Urinary bladder (tissue), 4 donors: ENCODE data around the gene CRTC3. TPM values are rescaled to one million over a fixed set of nuclear protein-coding genes. Genes with fewer than 3 reads are reported as not detected.
A peak's percentile ranks its signal among the peaks of the same experiment; 100 is the strongest.
"Not testable (repeated sequence)": the region's sequence is repeated elsewhere in the genome, so short reads cannot be mapped to it uniquely, and the experiment has no call there.

Source experiments
- DNase-seq: peaks from one replicate; pipeline ENCODE4 v3.0.0-alpha.2; 2015; ENCODE audit errors: extremely low spot score
- H3K27ac ChIP-seq: one replicate; pipeline ENCODE4 v1.5.1; 2013; ENCODE audit warnings: low read depth, mild to moderate bottlenecking, moderate library complexity
- H3K36me3 ChIP-seq: one replicate; pipeline ENCODE4 v1.6.1; 2013; ENCODE audit warnings: mild to moderate bottlenecking, moderate library complexity; ENCODE audit not compliant: insufficient read depth
- H3K4me1 ChIP-seq: one replicate; pipeline ENCODE4 v1.6.1; 2013; ENCODE audit warnings: mild to moderate bottlenecking, moderate library complexity; ENCODE audit not compliant: insufficient read depth
- H3K4me3 ChIP-seq: one replicate; pipeline ENCODE4 v1.5.1; 2013; ENCODE audit warnings: low read depth, low read length
- WGBS: extraction: QIAGEN DNeasy Blood & Tissue Kit; methylation state at CpG from one replicate; pipeline ENCODE4 v1.1.7; 2013; 5-methylcytosine and 5-hydroxymethylcytosine counted together
- polyA plus RNA-seq: library from polyadenylated mRNA; stranded (reverse); fragments of 200-250 nt; gene quantifications from one replicate; pipeline ENCODE4 v1.2.3, GENCODE V29; 2013
- total RNA-seq: library from RNA; depleted of rRNA; stranded (reverse); fragments of >200 nt; gene quantifications from one replicate; pipeline ENCODE4 v1.2.3, GENCODE V29; 2014
- donor health status: healthy with polysubstance abuse.
- donor health status: healthy.

Gene CRTC3
- total and polyA plus RNA-seq, 2 donors = 41.3 to 41.9 TPM

DNA sequence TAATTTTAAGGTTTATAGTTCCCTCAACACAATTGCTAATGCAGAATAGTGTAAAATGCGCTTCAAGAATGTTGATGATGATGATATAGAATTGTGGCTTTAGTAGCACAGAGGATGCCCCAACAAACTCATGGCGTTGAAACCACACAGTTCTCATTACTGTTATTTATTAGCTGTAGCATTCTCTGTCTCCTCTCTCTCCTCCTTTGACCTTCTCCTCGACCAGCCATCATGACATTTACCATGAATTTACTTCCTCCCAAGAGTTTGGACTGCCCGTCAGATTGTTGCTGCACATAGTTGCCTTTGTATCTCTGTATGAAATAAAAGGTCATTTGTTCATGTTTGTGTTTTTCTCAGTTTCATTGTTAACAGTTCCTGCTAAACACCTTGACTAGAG, 27.8 kb upstream of the CRTC3 start:
- DNase-seq = no peak
- no peak overlapping the region for H3K27ac ChIP-seq
- H3K4me1 ChIP-seq = no peaks in the 10 kb centered on the region
- no peak overlapping the region for H3K4me3 ChIP-seq
- 62% methylated on average over 4 of the region's 4 CpGs for WGBS
- peaks cover 4% of the 10 kb centered on the region for H3K36me3 ChIP-seq

DNA sequence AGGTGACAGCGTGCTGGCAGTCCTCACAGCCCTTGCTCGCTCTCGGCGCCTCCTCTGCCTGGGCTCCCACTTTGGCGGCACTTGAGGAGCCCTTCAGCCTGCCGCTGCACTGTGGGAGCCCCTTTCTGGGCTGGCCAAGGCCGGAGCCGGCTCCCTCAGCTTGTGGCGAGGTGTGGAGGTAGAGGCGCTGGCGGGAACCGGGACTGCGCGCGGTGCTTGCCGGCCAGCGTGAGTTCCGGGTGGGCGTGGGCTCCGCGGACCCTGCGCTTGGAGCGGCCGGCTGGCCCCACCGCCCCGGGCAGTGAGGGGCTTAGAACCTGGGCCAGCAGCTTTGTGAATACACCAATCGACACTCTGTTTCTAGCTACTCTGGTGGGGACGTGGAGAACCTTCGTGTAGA, 18.9 kb upstream of the CRTC3 start:
- 98% methylated on average over 29 of the region's 29 CpGs for WGBS
- not testable (repeated sequence) for DNase-seq, H3K4me1 ChIP-seq, H3K36me3 ChIP-seq, H3K27ac ChIP-seq, H3K4me3 ChIP-seq

DNA sequence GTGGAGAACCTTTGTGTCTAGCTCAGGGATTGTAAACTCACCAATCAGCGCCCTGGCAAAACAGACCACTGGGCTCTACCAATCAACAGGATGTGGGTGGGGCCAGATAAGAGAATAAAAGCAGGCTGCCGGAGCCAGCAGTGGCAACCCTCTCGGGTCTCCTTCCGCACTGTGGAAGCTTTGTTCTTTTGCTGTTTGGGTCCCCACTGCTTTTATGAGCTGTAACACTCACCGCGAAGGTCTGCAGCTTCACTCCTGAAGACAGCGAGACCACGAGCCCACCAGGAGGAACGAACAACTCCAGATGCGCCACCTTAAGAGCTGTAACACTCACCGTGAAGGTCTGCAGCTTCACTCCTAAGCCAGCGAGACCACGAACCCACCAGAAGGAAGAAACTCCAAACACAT, 18.5 kb upstream of the CRTC3 start:
- not testable (repeated sequence) for H3K4me1 ChIP-seq, DNase-seq, H3K27ac ChIP-seq, H3K4me3 ChIP-seq, H3K36me3 ChIP-seq
- WGBS = 90% methylated on average over 13 of the region's 13 CpGs

DNA sequence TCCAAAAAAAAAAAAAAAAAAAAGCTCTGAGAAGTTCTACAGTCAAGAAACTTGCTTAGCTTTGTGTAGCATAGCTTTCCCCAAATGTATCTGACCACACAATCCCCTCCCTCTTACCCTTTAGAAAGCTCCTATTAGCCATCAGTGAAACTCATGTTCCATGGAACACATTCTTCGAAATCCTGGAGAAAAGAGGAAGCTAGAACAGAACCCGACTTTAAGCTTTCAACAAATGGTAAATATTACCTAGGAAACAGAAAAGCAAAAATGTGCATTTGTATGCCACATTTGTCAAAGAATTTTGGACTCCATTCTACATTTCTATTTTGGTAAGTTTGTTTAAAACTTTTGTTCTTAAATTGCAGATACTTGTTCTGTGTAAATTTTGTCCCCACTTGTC, 17.4 kb upstream of the CRTC3 start:
- Histone ChIP-seq H3K4me3 (no peak overlapping the region), H3K36me3 (no peaks in the 10 kb centered on the region), H3K27ac (no peak overlapping the region), H3K4me1 (no peaks in the 10 kb centered on the region)
- DNase-seq = no peak
- WGBS = 66% methylated on average over 2 of the region's 2 CpGs

DNA sequence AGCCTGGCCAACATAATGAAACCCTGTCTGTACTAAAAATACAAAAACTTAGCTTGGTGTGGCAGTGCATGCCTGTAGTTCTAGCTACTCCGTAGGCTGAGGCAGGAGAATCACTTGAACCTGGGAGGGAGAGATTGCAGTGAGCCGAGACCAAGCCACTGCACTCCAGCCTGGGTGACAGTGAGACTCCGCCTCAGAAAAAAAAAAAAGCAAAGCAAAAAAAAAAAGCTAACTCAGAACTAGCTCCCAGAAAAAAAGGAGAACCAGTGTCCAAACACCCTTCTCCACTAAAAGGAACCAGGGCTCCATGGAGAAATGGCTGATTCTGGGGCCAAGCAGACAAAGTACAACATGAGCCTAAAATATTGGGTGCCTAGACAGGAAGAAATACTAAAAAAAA, 16.7 kb upstream of the CRTC3 start:
- WGBS = 87% methylated on average over 3 of the region's 3 CpGs
- no peak overlapping the region for H3K4me3 ChIP-seq
- H3K4me1 ChIP-seq = no peaks in the 10 kb centered on the region
- H3K36me3 ChIP-seq = no peaks in the 10 kb centered on the region
- DNase-seq = no peak
- no peak overlapping the region for H3K27ac ChIP-seq

DNA sequence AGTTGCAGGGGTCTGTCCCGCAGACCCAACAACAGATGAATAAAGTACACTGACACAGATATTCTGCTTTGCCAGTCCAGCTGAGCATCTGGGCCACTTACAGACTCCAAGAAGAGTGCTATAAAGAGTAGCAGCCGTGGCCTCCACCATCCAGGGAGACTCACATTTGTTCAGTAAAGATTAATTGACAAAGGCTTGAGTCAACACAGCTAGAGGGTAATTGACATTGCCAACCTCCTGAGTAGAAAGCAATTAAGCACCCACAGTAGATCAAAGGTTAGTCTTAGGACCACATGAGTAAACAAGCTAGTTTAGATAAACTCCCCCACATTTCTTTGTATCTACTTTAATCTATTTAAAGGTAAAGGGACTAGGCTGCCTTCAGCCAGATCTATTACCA, 16.3 kb upstream of the CRTC3 start:
- no peak for DNase-seq
- Histone ChIP-seq H3K4me1 (no peaks in the 10 kb centered on the region), H3K36me3 (no peaks in the 10 kb centered on the region), H3K4me3 (no peak overlapping the region), H3K27ac (no peak overlapping the region)
- 92% methylated on average over 2 of the region's 2 CpGs for WGBS

DNA sequence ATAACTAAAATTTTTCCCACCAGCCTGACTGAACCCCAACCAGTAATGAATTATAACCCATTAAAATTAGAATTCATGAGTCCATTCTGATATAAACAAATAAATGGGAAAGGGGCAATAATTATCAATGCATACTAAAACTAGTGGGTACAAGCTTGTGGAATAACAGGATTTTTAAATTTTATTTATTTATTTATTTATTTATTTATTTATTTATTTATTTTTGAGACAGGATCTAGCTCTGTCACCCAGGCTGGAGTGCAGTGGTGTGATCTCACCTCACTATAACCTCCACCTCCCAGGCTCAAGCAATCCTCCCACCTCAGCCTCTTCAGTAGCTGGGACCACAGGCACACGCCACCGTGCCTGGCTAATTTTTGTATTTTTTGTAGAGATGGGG, 15.8 kb upstream of the CRTC3 start:
- DNase-seq, H3K4me3 ChIP-seq, H3K27ac ChIP-seq, H3K4me1 ChIP-seq, H3K36me3 ChIP-seq: not testable (repeated sequence)
- 94% methylated on average over 2 of the region's 2 CpGs for WGBS

DNA sequence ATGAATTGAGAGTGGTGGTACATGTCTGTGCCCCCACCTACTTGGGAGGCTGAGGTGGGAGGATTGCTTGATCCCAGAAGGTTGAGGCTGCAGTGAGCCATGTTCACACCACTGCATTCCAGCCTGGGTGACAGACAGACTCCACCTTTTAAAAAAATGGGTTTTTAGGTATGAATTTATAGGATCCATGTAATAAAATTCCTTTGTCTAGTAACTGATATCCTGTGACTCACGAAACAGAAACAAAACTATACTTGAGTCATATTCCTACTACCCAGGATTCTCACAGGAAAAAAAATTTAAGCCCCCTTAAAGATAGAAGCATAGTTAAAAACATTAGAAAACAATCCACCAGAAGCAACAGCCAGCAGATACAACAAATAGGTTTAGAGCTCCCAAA, 10.0 kb upstream of the CRTC3 start:
- 76% methylated on average over 1 of the region's 1 CpG for WGBS
- Histone ChIP-seq H3K36me3 (no peaks in the 10 kb centered on the region), H3K4me1 (no peaks in the 10 kb centered on the region), H3K4me3 (no peak overlapping the region), H3K27ac (no peak overlapping the region)
- DNase-seq = no peak

DNA sequence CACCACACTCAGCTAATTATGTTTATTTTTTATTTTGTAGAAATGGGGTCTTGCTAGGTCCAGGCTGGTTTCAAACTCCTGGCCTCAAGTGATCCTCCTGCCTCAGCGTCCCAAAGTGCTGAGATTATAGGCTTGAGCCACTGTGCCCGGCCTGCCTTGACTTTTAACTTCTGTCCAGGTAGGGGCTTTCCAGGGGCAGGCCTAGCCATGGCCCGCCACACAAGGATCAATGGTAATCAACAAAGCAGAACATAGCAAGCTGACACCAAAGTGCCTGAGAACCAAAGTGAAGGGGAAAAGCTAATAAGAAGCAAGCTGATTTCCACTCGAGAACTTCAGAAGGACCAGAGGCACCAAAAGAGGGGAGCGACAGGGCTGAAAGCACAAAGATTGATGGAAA, 9.4 kb upstream of the CRTC3 start:
- H3K4me1 ChIP-seq = no peaks in the 10 kb centered on the region
- 89% methylated on average over 5 of the region's 5 CpGs for WGBS
- no peak for DNase-seq
- H3K4me3 ChIP-seq = no peak overlapping the region
- H3K36me3 ChIP-seq = no peaks in the 10 kb centered on the region
- H3K27ac ChIP-seq = no peak overlapping the region

DNA sequence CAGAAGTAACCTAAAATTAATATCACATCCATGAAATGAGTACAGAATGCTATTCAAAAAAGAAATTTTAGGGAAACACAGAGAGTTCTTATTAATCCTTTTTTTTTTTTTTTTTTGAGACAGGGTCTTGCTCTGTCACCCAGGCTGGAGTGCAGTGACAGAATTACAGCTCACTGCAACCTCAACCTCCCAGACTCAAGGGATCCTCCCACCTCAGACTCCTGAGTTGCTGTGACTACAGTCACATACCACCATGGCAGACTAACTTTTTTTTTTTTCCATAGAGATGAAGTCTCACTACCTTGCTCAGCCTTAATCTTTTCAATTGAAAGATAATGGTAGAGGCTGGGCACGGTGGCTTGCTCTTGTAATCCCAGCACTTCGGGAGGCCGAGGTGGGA, 6.3 kb upstream of the CRTC3 start:
- H3K36me3 ChIP-seq = no peaks in the 10 kb centered on the region
- H3K4me3 ChIP-seq = no peak overlapping the region
- no peak for DNase-seq
- no peaks in the 10 kb centered on the region for H3K4me1 ChIP-seq
- H3K27ac ChIP-seq = no peak overlapping the region
- 94% methylated on average over 3 of the region's 3 CpGs for WGBS

DNA sequence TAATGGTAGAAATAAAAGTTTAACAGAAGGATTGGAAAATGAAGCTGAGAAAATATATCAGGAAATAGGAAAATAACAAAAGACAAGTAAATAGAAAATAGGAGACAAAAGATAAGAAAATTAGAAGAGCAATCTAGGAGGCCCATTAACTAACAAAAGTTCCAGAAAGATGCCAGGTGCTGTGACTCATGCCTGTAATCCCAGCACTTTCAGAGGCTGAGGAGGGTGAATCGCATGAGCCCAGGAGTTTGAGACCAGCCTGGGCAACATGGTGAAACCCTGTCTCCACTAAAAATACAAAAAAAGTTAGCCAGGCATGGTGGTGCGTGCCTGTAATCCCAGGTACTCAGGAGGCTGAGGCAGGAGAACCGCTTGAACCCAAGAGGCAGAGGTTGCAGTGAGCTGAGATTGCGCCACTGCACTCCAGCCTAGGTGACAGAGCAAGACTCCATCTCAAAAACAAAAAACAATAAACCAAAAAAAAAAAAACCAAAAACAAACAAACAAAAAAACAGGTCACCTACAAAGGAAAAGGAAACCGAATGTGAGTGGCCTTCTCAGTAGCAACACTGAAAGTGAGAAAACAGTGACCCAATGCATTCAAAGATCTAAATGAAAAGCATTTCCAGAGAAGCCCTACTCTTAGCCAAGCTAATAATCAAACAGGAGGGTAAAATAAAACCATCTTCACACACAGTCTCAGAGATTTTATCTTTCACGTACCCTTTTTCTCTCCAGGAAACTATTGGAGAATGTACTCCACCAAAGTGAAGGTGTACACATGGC, 5.5 kb upstream of the CRTC3 start:
- 90% methylated on average over 6 of the region's 6 CpGs for WGBS
- H3K27ac ChIP-seq, H3K4me1 ChIP-seq, H3K4me3 ChIP-seq, H3K36me3 ChIP-seq, DNase-seq: not testable (repeated sequence)

DNA sequence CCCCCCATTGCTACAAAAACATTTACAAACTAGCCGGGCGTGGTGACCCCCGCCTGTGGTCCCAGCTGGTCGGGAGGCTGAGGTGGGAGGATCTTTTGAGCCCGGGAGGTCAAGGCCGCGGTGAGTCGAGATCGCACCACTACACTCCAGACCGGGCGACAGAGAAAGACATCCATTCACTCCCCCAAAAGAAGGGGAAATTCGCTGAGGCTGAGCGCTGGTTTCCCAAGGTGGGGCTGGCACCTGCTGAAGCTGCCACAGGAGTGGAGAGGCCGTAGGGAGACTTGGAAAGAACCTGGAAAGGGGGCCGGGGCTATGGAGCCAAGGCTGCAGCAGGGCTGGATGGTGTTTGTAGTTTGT, 732 bp upstream of the CRTC3 start:
- 81% methylated on average over 15 of the region's 15 CpGs for WGBS
- Histone ChIP-seq H3K4me1 (no peaks in the 10 kb centered on the region), H3K4me3 (peak overlapping the region; percentile 96), H3K36me3 (no peaks in the 10 kb centered on the region), H3K27ac (peak overlapping the region; percentile 95)
- no peak for DNase-seq

DNA sequence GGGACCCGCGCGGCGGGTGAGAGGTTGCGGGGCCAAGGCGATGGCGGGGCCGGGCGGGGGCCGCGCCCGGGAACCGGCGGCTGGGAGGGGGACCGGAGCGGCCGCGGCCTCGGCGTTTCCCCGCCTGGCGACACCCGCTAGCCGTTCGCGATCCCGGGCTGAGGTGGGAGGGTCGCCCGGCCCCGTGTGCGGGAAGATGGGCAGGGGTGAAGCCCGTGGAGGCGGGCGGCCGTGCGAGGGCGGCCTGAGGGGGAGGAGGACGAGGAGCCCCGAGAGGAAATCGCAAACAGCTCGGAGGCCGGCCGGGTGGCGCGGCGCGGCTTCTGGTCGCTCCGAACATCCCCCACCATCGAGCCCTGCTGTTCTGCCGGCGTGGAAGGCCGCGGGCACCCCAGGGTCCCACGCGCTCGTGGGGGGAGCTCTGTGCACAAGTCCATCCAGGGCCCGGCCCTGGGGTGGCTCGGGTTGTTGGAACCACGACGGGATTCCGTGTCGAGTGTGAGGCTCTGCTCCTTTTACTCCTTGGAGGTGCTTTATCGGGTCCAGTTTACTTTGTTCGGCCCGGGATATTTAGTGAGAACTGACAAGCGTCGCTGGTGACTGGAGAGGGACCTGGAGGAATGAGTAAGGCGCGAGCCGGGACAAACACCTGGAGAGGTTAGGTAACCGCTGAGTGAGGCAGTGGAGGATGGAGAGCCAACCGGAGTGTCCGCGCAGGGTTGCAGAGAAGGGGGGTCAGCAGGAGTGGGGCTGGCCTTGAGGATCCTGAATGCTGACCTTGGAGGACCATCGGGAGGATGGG, 728 bp downstream of the CRTC3 start:
- peak overlapping the region; percentile 96 for H3K4me3 ChIP-seq
- H3K27ac ChIP-seq = peak overlapping the region; percentile 95
- no peak for DNase-seq
- no peaks in the 10 kb centered on the region for H3K36me3 ChIP-seq
- WGBS = under 1% methylated on average over 76 of the region's 76 CpGs
- H3K4me1 ChIP-seq = peaks cover 3% of the 10 kb centered on the region

DNA sequence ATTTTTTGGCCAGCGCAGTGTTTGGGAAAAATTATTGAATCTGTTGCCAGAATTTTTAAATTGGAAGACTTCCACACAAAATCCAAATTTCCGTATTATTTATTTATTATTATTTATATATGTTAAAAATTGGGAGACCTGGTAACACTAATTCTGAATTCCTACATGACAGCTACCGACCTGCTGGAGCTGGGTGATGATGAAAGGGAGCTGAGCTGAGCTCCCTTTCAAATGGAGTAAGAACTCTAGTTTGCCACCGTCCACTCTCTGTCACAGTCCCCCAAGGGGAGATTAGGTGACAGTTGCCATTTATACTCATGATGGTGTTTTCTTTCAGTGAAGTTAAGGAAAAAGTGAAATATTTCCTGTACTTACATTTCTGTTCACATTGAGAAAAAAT, 1.4 kb downstream of the CRTC3 start:
- no peak for DNase-seq
- H3K27ac ChIP-seq = no peak overlapping the region
- peak overlapping the region; percentile 96 for H3K4me3 ChIP-seq
- no peaks in the 10 kb centered on the region for H3K36me3 ChIP-seq
- peaks cover 3% of the 10 kb centered on the region for H3K4me1 ChIP-seq
- 21% methylated on average over 4 of the region's 4 CpGs for WGBS
